Testis (tissue), 3 donors: ENCODE results near the gene HOOK1. TPM values are rescaled to one million over a fixed set of nuclear protein-coding genes. Genes with fewer than 3 reads are reported as not detected.
"Not testable (repeated sequence)": the region's sequence is repeated elsewhere in the genome, so short reads cannot be mapped to it uniquely, and the experiment has no call there.

Source experiments
- DNase-seq: peaks from one replicate; pipeline ENCODE4 v3.0.0-alpha.2; 2019
- H3K27ac ChIP-seq, 2 donors: fragments of 200-600 bp; sonication (generic); one replicate each; pipeline ENCODE4 v1.5.1; 2019
- H3K27me3 ChIP-seq: fragments of 200-600 bp; sonication (generic); one replicate; pipeline ENCODE4 v1.5.1; 2019
- H3K36me3 ChIP-seq: fragments of 200-600 bp; sonication (generic); one replicate; pipeline ENCODE4 v1.5.1; 2017; ENCODE audit warnings: low read depth; ENCODE audit errors: missing control alignments
- H3K4me1 ChIP-seq: fragments of 200-600 bp; sonication (generic); one replicate; pipeline ENCODE4 v1.5.1; 2019
- H3K4me3 ChIP-seq, 2 donors: fragments of 200-600 bp; sonication (generic); one replicate each; pipeline ENCODE4 v1.5.1; 2017 to 2019
- H3K9me3 ChIP-seq: fragments of 200-600 bp; sonication (generic); one replicate; pipeline ENCODE4 v1.5.1; 2017
- POLR2A ChIP-seq: fragments of 450-650 bp; IDR thresholded peaks from one replicate; pipeline ENCODE4 v1.6.1; 2017; ENCODE audit warnings: antibody characterized with exemption, mild to moderate bottlenecking, moderate library complexity
- WGBS, 2 donors: methylation state at CpG; one replicate each; pipeline ENCODE4 v1.1.5; 2018; 5-methylcytosine and 5-hydroxymethylcytosine counted together
- intact Hi-C: fragments of 100-400 bp; cut with DNase I; formaldehyde crosslinking; loops from one replicate; pipeline ENCODE4 v1.15.1; 2023; ENCODE audit warnings: low total_unique reads
- polyA plus RNA-seq: library from polyadenylated mRNA; stranded (reverse); fragments of 350-450 nt; fragmentation: Illumina TruSeq; extraction: RNeasy Lipid Tissue Mini Kit (QIAGEN cat#74804); gene quantifications from one replicate; pipeline ENCODE4 v1.2.3, GENCODE V29; 2014; ENCODE audit warnings: low read depth, low replicate concordance; ENCODE audit not compliant: insufficient read depth
- total RNA-seq, 2 donors: library from RNA; depleted of rRNA; stranded (reverse); fragments of >200 nt; gene quantifications; one replicate each; pipeline ENCODE4 v1.2.3, GENCODE V29; 2016
- TF ChIP-seq, protein P1 (sequence below), 3 experiments: fragments of 450-650 bp in 2 of 3; fragments of 200-600 bp in 1 of 3; sonication (generic) in 1 of 3; IDR thresholded peaks; one replicate each; pipeline ENCODE4 v1.5.1; 2016 to 2019; ENCODE audit warnings: antibody characterized with exemption in 3 of 3, mild to moderate bottlenecking in 2 of 3, moderate library complexity in 1 of 3

Gene HOOK1
- total and polyA plus RNA-seq, 3 donors from 2014 or later, result 20.1 to 65.8 (median 59.8) TPM

DNA sequence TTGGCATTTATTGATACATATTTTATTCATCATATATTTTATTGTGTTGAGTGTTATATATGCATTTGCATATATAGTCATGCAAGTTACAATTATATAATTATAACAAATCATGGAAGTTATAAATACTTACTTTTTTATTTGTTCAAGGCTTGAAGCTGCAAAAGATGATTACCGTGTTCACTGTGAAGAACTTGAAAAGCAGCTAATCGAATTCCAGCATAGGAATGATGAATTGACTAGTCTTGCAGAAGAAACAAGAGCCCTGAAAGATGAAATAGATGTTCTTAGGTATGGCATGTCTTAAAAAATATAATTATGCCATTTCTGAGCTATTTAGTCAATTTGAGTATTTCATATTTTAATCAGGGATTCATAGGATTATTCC lies 32.1 kb downstream of the HOOK1 start:
- no peak for TF ChIP-seq POLR2A
- TF ChIP-seq, protein P1, sequence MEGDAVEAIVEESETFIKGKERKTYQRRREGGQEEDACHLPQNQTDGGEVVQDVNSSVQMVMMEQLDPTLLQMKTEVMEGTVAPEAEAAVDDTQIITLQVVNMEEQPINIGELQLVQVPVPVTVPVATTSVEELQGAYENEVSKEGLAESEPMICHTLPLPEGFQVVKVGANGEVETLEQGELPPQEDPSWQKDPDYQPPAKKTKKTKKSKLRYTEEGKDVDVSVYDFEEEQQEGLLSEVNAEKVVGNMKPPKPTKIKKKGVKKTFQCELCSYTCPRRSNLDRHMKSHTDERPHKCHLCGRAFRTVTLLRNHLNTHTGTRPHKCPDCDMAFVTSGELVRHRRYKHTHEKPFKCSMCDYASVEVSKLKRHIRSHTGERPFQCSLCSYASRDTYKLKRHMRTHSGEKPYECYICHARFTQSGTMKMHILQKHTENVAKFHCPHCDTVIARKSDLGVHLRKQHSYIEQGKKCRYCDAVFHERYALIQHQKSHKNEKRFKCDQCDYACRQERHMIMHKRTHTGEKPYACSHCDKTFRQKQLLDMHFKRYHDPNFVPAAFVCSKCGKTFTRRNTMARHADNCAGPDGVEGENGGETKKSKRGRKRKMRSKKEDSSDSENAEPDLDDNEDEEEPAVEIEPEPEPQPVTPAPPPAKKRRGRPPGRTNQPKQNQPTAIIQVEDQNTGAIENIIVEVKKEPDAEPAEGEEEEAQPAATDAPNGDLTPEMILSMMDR (IDR thresholded peaks at IDR 0.05), result no peak
- H3K36me3 ChIP-seq, result no peaks in the 10 kb centered on the region
- intact Hi-C loops, result no loop called here
- H3K9me3 ChIP-seq, result no peaks in the 10 kb centered on the region
- no peaks in the 10 kb centered on the region for H3K4me1 ChIP-seq
- H3K27ac ChIP-seq, result no peak overlapping the region
- DNase-seq, result no peak
- 91 to 95% methylated on average over 2 of the region's 2 CpGs for WGBS, 2 donors
- no peak overlapping the region for H3K4me3 ChIP-seq
- H3K27me3 ChIP-seq, result no peaks in the 10 kb centered on the region

DNA sequence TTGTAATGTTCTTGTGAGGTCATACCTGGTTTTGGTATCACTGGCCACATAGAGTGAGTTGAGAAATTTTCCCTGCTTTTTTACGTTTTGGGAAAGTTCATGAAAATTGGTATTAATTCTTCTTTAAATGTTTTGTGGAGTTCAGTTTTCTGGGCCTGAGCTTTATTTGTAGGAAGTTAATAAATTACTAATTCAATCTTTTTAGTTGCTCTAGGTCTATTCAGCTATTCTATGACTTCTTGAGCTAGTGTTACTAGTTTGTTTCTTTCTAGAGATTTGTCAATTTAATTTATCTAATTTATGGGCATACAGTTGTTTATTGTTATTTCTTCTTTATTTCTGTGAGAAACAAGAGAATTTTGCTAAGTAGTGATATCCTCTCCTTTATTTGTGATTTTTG lies 37.4 kb downstream of the HOOK1 start:
- intact Hi-C loops, result no loop called here
- no peaks in the 10 kb centered on the region for H3K9me3 ChIP-seq
- TF ChIP-seq, protein P1 (IDR thresholded peaks at IDR 0.05), result no peak
- no peak for TF ChIP-seq POLR2A
- no peaks in the 10 kb centered on the region for H3K4me1 ChIP-seq
- no peak for DNase-seq
- H3K4me3 ChIP-seq, result no peak overlapping the region
- no peaks in the 10 kb centered on the region for H3K36me3 ChIP-seq
- H3K27me3 ChIP-seq, result no peaks in the 10 kb centered on the region
- H3K27ac ChIP-seq, result no peak overlapping the region
- WGBS, 2 donors, result 84 to 91% methylated on average over 1 of the region's 1 CpG

DNA sequence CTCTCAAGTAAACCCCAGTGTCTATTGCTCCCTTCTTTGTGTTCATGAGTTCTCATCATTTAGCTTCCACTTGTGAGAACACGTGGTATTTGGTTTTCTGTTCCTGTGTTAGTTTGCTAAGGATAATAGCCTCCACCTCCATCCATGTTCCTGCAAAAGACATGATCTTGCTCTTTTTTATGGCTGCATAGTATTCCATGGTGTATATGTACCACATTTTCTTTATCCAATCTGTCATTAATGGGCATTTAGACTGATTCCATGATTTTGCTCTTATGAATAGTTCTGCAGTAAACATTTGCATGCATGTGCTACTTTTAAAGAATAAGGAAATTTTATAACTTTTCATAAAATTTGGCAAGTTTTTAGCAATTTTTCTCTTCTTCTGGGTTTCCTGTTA lies 40.5 kb downstream of the HOOK1 start:
- H3K27me3 ChIP-seq, DNase-seq, intact Hi-C loops, H3K4me1 ChIP-seq, H3K4me3 ChIP-seq, H3K36me3 ChIP-seq, H3K9me3 ChIP-seq, H3K27ac ChIP-seq: not testable (repeated sequence)
- 95 to 100% methylated on average over 1 of the region's 1 CpG for WGBS, 2 donors

DNA sequence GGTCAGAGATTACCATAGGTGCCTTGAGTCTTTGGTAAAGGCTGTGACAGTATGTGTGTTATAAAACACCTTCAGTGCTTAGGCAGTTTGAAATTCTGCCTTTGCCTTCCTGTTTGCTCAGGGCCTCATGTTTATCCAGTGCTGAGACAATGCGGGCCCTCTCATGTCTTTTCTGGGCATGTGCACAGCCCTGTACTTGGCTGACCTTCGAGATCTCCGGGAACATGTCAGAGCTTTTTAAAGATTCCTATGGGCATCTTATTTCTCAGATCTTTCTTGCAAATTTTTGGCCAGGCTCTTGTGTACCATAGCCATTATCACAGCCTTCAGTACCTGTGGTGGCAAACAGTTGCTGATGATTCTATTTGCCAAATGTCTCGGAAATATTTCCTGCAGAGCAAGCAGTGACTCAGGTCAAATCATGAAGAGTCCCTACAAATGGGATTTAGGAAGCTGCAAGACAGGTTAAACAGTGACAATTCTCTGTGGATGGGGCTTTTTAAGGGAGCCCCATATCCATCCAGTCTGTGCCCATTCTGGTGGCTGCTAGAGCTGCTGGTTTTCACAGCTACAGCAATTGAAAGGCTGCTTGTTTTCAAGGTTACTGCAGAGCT lies 42.1 kb downstream of the HOOK1 start:
- no peaks in the 10 kb centered on the region for H3K27me3 ChIP-seq
- TF ChIP-seq POLR2A, result no peak
- TF ChIP-seq, protein P1 (IDR thresholded peaks at IDR 0.05), result no peak
- H3K9me3 ChIP-seq, result no peaks in the 10 kb centered on the region
- H3K4me3 ChIP-seq, result no peak overlapping the region
- no peaks in the 10 kb centered on the region for H3K4me1 ChIP-seq
- intact Hi-C loops, result no loop called here
- no peak overlapping the region for H3K27ac ChIP-seq
- no peaks in the 10 kb centered on the region for H3K36me3 ChIP-seq
- DNase-seq, result no peak
- 68 to 85% methylated on average over 4 of the region's 4 CpGs for WGBS, 2 donors

DNA sequence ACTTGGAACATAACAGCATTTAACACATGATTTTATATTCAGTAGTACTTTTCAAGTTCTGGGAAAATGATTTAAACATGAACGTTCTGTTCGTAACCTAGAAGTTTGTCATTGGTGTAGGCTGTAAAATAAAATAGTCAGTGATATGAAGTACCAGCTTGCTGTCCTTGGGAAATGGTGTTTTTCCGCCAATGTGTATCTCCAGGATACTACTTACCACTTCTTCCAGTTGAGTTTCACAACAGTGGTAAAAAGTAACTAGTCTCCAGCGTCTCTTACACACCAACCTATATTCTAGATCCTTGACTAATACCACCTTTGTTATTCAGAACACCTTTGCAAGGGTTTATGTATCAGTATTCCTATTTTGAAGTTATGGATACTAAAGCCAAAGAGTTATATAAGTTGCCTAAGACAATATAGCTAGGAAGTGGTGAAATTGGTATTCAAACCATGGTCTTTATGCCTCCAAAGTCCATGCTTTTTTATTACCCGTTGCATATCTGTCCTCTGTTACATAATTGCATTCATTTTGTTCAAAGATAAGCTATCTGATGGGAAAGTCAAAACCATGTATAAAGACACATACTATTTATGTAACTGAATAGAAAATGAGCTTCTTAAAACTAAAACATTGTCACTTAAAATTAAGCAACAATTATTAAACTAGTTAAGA lies 43.1 kb downstream of the HOOK1 start:
- Histone ChIP-seq H3K4me1 (no peaks in the 10 kb centered on the region), H3K4me3 (no peak overlapping the region), H3K36me3 (no peaks in the 10 kb centered on the region), H3K9me3 (no peaks in the 10 kb centered on the region), H3K27me3 (no peaks in the 10 kb centered on the region), H3K27ac (no peak overlapping the region)
- 79 to 80% methylated on average over 5 of the region's 5 CpGs for WGBS, 2 donors
- intact Hi-C loops, result no loop called here
- no peak for DNase-seq
- TF ChIP-seq, protein P1 (IDR thresholded peaks at IDR 0.05), result no peak
- TF ChIP-seq POLR2A, result no peak
